HG03520 (cell line): ENCODE data around the gene ACBD4.

Source experiments
- ATAC-seq: cut with Tn5 transposase; IDR thresholded peaks from one replicate; pipeline ENCODE4 v1.9.1; 2021; ENCODE audit warnings: mild to moderate bottlenecking, moderate library complexity; ENCODE audit not compliant: unreplicated experiment

The ACBD4 gene

DNA sequence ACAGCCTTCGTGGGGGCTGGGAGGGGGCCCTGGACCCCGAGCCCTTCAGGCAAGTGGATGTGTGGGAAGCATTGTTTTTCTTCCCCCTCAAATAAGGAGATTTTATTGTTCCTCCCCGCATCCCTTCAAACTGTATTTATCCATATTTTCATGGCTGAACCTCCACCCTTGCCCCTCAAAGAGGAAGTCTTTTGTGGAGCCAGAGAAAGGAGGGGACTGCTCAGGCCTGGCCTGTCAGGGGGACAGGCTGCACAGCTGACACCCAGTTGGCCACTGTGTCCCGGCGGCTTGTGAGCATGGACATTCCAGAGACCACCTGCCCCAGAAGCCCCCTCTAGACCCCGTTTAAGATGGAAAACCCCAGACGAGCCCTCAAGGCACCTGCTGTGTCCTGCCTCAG lies 42.1 kb downstream of the ACBD4 start:
- no peak for ATAC-seq

DNA sequence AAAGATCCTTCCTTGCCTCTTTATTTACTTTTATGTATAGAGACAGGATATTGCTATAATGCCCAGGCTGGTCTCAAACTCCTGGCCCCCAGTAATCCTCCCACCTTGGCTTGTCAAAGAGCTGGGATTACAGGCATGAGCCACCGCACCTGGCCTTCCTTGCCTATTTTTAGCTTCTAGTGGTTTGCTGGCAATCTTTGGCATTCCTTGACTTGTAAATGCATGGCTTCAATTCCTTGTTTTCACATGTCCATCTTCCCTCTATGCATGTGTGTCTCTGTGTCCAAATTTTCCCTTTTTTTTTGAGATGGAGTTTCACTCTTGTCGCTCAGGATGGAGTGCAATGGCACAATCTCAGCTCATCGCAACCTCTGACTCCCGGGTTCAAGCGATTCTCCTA lies 48.7 kb downstream of the ACBD4 start:
- ATAC-seq: no peak

DNA sequence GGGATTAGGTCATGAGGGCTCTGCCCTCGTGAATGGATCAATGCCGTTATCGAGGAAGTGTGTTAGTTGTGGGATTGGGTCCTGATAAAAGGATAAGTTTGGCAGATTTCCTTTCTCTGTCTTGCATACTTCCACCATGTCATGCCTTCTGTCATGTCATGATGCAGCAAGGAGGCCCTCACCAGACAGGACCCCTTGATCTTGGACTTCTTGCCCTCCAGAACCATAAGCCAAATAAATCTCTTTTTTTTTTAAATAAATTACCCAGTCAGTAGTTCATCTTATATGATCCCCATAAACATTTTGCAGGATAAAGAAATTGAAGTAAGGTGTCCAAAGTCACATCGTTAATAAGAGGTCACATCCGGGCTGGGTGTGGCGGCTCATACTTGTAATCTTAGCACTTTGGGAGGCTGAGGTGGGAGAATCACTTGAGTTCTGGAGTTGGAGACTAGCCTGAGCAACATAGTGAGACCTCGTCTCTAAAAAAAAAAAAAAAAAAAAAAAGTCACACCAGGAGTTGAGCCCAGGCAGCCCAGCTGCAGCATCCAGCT lies 51.4 kb downstream of the ACBD4 start:
- no peak for ATAC-seq

GRCh38 chr17:45189009-45189408 lies 53.5 kb downstream of the ACBD4 start:
- no peak for ATAC-seq

- no peak for ATAC-seq
Measured at GRCh38 chr17:45190503-45191255, 55.2 kb downstream of the ACBD4 start.
